ENCODE measurements around the gene UNC13B.

The UNC13B gene

DNA sequence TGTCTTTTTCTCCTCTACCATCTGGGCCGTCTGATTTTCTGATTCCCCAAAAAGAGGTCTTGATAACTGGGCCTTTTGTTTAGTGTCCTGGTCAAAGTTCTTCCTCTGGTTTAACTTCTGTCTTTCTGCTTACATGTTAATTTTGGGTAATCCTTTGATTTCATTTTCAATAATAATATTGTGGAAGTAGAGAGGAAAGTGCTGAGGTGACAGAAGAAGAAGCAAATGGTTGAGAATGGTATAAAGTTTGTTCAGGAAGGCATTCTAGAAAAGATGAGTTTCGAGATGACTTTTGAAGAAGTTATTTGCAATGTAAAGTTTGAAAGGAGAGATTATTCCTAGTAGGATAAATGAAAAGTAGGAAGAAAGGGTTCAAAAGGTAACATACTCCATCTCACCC lies 118.1 kb downstream of the UNC13B start:
- DNase-seq = no peak

DNA sequence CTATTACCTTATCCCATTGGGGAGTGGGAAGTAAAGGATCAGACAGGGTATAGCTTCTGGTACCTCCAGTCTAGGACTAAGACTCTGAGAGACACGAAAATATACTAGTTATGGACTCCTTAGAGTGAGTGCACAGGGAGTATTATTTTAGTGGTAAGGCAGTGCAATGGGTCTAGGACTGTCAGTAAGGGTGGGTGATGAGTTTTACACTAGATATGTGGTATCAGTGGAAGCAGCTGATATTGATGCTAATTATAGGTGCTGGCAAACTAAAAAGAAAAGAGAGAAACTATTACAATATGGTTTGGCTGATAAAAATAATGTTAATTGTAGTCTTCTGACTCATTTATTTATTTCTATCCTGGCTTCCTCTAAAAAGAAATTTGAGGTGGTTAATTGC lies 118.6 kb downstream of the UNC13B start:
- no peak for DNase-seq

DNA sequence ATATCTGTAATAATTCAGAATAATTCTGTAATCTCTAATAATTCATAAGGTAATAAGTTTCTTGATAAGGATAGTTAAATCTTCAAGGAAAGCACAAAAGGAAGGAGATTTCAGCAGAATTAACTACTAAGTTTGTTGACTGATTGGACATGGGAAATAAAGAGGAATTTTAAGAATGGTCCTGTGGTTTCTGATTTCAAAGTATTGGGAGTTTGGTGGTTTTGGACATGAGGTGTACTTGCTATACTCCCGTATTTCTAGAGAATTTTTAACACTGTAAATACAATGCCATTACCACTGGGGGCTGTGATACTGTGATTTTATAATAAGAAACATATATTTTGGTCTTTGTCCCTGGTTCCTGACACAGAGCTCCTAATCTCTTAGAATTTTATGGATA lies 123.9 kb downstream of the UNC13B start:
- DNase-seq = no peak

DNA sequence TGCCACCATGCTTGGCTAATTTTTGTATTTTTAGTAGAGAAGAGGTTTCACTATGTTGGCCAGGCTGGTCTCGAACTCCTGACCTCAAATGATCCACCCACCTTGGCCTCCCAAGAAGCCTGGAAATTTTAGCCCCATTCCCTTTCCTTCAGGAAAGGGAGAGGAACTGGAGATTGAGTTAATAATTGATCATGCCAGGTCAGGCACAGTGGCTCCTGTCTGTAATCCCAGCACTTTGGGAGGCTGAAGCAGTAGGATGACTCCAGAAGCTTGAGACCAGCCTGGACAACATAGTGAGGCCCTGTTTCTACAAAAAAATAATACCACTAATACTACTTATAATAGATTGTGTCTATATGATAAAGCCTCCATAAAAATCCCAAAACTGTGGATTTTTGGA lies 124.6 kb downstream of the UNC13B start:
- no peak for DNase-seq

DNA sequence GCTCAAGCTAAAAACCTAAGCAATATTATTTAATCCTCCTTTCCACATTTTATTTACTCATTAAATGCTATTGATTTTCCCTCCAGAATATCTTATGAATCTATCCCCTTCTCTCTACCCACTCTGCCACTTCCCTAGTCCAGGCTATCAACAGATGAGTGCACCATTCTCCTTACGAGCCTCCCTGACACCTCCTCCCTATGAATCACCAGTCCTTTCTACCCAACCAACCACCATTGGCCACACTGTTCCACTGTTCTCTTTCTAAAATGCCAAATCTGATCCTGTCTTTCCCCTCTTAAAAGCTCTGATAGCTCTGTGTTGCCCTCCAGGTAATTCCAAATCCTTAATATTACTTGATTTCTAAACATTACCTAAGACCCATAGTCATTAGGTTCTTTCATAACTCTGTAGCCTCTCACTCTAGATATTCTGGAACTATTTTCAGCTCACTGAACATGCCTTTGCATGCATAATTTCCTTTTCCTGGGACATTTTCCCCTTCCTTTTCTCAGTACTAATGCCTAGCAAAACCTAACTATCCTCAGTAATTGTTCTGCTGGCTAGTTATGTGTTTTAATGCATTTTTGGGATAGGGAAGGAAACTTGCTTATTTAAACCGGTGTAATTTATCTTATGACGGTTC lies 126.3 kb downstream of the UNC13B start:
- DNase-seq = no peak

DNA sequence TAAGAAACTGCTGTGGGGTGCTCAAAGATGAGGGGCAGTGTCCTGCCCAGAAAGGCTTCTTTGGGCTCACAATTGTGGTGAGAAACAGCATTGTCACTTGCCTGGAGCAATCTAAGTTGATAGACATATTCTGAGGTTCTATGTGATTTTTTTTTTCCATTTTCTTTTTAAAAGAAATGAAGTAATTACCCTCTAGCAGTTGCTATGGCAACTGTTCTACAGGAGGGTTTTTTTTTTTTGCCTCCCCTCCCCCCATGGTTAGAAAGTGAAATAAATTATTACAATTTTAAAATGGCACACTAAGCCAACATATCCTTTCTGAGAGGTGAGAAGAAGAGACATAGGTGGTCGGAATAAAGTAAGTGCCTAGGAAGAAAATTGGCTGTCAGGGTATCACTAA lies 127.0 kb downstream of the UNC13B start:
- DNase-seq = no peak

DNA sequence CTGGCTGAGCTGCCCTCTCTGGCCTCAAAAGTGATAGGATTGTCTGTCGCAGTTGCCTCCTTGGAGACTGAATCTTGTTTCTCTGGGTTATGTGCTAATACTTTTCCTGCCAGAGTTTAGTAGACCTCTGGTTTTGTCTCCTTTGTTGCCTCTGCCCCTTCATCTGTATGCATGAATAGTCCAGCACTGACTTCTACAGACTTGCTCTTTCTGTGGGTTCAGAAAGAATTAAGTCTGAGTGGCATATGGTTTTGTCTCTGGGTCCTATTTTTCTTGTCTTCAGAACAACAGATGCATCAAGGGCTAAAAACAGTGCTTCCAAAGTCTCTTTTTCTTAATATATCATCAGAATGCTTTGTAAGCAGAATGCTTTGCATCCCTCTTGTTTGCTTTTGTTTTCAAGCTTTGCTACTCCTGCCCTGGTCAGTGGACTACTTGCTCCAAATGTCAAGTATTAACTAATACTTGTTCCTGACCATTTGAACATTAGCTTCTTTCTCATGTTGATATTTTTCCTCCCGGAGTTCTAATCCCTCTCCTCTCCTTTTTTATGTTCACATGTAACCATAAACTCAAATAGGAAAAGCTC lies 131.7 kb downstream of the UNC13B start:
- no peak for DNase-seq

DNA sequence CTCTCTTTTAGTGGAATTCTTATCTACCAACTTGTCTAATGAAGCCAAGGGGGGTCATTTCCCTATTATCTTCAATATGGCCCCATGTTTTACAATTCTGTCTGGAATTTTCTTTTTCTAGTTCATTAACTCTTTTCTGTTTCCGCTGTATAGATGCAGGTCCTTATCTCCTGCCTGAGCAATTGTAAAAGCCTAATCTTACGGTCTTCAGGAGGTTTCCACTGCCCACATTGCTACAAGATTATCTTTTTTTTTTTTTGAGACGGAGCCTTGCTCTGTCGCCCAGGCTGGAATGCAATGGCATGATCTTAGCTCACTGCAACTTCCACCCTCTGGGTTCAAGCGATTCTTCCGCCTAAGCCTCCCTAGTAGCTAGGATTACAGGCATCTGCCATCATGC lies 132.3 kb downstream of the UNC13B start:
- no peak for DNase-seq

DNA sequence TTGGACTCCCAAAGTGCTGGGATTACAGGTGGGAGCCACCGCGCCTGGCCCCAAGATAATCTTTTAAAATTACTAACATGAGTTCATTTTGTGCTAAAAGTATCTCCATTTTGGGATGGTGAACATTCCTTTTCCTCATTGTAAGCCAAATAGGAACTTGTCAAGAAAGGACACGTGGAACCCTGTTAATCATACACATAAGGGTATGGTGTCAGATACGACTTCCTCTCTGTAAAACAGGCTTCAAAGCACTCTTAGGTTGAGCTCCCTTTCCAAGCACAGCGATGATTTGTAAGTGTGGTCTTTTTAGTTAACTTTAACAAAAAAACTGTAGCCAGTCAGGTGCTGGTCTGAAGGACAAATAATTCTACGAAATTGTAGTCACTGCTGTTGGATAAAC lies 132.7 kb downstream of the UNC13B start:
- no peak for DNase-seq

DNA sequence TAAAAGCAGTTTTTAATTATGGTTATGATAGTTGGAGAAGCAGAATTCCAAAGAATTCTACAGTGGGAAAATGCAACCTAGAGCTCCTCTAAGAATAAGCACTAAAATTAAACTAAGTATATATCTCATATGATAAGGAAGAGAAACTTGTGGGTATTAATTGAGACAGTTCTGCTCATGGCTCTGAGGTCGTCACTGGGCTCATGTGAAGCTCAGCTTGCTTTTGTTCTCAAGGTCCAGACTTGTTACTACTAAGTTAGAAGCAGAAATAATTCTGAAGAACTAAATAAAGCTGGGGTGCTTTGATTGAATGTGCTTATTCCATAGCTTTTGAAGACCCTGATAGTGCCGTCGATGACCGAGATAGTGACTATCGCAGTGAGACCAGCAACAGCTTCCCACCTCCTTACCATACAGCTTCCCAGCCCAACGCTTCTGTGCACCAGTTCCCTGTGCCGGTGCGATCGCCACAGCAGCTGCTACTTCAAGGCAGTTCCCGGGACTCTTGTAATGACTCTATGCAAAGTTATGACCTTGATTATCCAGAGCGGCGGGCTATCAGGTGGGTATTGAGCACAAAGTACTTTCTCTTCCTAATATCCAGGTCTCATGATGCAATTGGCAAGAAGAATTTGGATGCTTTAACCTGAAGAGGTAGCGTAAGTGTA lies 133.7 kb downstream of the UNC13B start:
- no peak for DNase-seq

DNA sequence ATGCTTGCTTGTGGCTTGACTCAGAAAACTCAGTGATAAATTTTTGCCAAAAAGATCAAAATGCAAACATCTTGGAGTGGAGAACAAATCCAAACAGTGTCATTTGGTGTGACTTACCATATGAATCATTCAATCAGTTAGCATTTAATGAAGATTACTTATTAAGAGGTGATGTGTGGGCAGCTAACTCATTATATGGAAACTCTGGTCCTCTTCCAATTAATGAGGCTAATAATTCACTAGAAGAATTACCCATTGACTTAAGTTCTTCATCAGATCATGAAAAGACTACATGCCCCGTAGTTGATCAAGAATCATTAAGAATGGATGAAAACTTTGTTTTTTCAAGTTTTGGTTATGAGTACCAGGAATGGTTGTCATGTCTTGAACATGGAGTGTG lies 141.8 kb downstream of the UNC13B start:
- no peak for DNase-seq

DNA sequence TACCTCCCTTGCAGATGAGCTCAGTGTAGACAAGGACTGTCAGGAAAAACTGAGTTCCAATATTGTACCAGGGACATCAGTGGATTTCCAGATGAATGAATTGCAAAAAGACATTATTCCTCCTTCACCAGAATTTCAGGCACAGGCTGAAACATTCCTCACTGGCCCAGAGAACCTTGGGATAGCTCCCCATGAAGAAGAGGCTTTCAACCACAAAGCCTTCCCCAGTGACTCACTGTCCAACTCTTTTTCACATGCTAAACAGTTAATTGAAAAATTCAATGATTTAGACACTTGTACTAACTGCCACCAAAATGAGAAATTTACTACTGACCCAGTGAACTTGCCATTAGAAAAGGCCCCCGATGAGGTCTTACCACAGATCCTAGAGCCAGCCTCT lies 144.5 kb downstream of the UNC13B start:
- no peak for DNase-seq

DNA sequence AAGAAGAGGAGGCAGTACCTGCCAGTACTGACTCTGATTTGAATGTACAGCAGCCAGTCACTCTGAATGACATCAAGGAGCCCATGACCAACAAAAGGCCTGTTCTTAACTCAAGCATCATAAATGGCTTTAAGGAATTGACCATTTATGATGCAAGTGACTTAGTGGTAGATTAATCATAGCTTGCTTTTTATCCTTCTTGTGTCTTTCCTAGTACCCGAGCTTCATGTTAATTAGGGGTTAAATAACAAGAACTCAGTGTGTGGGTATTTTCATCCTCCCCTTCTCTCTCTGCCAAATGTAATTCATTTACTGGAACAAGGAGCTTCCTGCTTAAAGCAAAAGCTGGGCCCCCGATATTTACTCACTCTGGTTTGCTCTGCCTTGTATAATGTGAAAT lies 146.5 kb downstream of the UNC13B start:
- no peak for DNase-seq

DNA sequence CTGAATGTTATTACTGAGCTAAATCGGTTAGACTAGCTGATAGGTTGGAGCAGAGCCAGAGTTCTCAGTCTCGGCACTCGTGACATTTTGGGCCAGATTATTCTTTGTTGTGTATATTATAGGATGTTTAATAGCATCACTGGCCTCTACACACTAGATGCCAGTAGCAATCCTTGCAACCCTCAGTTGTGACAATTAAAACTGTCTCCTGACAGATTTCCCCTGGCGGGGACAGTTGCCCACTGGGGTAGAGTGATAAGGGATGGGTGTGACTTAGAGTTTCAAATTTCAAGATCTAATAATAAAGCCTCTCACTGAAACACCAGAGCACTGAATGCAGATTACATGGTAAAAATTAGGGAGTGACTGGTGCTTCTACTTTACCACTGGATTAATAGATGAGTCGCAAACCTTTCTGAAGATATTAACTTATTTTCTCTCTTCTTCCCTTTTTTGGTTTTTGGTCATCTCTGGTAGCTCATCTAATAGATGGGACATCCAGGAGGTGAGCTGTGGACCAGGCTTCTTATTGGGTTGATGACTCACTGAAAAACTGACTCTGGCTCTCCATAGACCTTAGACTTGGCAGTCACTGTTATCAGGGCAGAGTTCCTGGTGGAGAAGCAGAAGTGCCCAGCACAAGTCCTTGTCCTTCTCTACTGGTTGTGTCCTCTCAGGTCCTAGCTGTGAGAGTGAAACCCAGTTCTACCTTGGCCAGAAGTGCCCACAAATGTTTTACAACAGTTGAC lies 150.3 kb downstream of the UNC13B start:
- DNase-seq = no peak

DNA sequence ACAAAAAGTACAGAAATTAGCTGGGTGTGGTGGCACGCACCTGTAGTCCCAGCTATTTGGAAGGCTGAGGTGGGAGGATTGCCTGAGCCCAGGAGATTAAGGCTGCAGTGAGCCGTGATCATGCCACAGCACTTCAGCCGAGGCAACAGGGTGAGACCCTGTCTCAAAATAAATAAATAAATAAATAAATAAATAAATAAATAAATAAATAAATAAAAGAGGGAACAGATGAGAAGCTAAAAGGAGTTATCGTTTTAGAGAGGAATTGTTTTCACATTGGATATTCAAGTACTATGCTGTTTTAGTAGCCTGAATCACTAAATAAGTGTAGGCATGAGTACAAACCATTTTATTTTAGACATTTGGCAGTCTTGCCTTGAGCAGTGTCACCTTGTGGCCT lies 151.7 kb downstream of the UNC13B start:
- no peak for DNase-seq

DNA sequence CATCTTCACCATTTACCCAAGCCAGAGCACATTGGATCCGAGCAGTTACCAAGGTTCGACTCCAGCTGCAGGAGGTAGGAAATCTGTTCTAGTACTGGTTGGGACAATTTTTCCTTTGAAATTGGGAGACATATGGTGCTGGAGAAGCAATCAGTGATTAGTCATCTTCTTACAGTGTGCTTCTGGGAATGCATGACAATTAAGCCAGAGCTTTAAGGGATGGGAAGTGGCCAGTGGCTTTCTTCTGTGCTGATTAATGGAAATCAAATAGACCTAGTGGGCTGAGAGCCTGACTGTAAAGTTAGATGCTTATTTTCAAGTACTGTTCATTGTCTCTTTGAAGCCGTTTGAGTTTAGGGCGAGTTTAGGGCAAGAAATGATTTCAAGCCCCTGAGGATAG lies 152.1 kb downstream of the UNC13B start:
- no peak for DNase-seq

DNA sequence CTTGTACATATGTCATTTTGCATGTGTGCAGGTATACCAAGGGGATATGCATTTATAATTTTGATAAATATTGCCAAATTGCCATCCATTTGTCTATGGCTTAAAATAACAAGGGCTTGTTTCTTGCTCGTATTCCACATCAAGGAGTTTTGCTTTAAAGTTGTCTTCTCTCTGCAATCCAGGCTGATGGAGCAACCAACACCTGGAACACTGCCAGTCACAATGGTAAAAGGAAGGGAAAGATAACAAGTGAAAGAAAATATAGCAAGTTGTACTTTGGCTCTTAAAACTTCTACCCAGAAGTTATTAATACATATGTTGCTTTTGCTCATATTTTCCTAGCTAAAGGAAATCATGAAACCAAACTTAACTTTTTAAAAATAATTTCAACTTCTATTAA lies 156.9 kb downstream of the UNC13B start:
- DNase-seq = no peak

DNA sequence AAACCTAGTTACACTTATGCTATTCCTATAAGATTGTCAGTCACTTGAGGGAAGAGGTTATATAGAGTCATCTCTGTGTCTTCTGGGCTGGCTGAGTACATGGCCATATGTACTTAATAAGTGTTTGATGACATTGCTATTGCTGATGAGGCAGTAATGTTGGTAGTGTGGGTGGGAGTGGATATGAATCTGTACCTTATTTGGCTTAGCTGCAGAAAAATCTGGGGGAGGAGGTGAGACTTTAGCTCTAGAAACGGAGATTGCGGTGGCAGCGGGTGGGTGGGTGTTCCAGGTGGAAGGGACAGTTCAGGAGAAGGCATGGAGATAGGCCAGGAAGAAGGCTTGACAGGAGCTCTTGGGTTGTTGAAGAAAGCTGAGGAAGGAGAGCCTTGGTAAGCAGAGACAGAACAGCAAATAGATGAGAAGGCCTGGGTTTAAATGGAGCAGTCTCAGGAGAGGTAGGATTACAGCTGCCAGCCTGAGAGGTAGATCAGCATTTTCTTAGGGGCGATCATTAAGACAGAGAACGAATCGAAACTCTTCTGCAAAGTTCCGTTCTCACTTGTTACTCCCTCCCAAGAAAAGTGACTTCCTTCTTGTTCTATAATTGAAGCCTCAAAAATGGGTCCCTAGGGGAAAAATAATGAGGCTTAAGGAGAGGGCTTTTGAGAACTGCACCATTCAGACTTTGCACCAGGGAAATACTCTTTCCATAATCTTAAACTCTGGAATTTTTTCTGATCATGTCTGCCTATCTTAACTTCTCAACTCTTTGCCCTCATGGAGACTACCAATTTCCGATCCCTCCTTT lies 160.5 kb downstream of the UNC13B start:
- DNase-seq = no peak

DNA sequence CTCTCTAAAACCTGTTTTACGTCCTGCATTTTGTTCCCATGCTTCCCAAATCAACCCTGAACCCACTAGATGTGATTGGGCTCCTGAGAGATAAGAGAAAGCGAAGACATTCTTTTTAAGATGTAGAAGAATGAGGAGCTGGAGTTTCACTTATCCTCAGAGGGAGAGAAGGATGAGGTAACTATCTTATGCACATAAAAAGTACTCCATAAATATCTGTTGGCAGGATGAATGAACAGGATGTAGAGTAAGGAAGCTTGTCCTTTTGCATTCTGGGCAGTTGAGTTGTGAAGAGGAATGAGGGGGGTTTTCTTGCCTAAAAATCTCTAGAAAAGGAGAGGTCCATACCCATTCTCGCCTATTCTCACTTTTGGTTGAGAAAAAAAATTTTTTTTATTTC lies 163.2 kb downstream of the UNC13B start:
- DNase-seq = no peak

DNA sequence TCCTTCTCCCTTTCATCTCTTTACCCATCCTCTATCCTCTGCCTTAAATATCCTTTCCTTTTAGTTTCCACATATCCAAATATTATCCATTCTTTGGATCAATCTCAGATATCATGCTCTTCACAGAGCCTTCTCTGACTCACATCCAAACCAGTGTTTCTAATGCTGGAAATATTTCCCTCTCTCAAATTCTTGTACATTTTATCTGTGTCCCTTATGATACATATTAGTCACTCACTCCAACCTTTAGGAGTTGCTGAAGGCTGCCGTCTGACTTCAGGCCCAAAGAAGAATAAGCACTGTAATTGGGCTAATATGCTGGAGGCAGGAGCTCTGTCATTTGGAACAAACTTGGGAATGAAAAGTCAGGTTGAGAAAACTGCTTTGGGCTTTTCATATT lies 171.7 kb downstream of the UNC13B start:
- DNase-seq = no peak

DNA sequence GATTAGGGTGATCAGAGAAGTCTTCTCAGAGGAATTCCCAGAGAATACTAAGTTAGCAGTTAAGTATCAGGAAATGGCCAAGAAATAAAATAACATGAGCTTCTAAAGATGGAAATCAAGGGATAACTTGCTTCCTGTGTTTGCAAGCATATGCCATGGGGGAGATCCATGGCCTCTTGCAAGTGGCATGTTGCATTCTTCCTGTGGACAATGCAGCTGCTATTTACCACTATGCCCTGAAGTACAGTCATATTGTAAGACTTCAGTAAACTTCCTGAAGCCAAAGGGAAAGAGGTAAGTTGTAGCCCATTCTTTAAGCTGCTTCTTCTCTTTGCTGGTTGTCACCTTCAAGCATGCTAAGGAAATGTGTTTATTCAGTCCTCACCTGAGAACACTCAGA lies 173.4 kb downstream of the UNC13B start:
- no peak for DNase-seq

DNA sequence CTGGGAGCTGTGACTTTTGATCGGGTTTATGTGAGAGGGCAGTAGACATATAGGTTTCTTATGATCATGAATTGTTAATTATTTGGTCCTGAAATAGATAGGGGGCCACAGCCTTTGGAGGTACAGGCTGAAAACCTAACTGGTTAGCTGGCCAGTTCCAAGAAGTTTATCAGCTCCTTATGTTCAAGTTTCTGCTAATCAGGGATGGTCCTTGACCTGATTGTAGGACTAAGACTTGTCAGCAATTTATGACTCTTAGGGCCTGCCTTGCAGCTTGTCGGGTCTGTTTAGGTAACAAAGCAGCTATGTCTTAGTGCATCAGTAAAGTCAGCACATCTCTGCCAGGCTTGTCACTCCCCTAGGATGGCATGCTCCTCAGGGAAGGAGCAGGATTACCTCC lies 176.3 kb downstream of the UNC13B start:
- no peak for DNase-seq
